Uterus (tissue), 4 donors: Measurements from ENCODE around the gene RIPOR3. TPM values are rescaled to one million over a fixed set of nuclear protein-coding genes. Genes with fewer than 3 reads are reported as not detected.

ENCODE experiments used
- DNase-seq, 2 donors: peaks; one replicate each; pipeline ENCODE4 v3.0.0-alpha.2; 2019 to 2020
- H3K27ac ChIP-seq, 2 donors: fragments of 200-600 bp; sonication (generic); 1 replicate in 1 of 2; 2 replicates in 1 of 2; pipeline ENCODE4 v1.5.1; 2016 to 2018
- H3K27me3 ChIP-seq, 2 donors: fragments of 200-600 bp; sonication (generic); one replicate each; pipeline ENCODE4 v1.5.1; 2018 to 2019; ENCODE audit warnings: control low read depth in 1 of 2
- H3K36me3 ChIP-seq, 2 donors: fragments of 200-600 bp; sonication (generic); one replicate each; pipeline ENCODE4 v1.5.1; 2019; ENCODE audit warnings: control low read depth in 1 of 2
- H3K4me1 ChIP-seq, 2 donors: fragments of 200-600 bp; sonication (generic); one replicate each; pipeline ENCODE4 v1.5.1; 2018 to 2019; ENCODE audit warnings: control low read depth in 1 of 2
- H3K4me3 ChIP-seq, 2 donors: fragments of 200-600 bp; sonication (generic); 1 replicate in 1 of 2; 2 replicates in 1 of 2; pipeline ENCODE4 v1.5.1; 2018 to 2019; ENCODE audit warnings: mild to moderate bottlenecking in 1 of 2
- H3K9me3 ChIP-seq, 2 donors: fragments of 200-600 bp; sonication (generic); one replicate each; pipeline ENCODE4 v1.5.1; 2019; ENCODE audit warnings: control low read depth in 1 of 2
- CTCF ChIP-seq, 4 experiments: fragments of 200-600 bp in 2 of 4; fragments of 450-650 bp in 2 of 4; sonication (generic) in 2 of 4; IDR thresholded peaks; one replicate each; pipeline ENCODE4 v1.5.1; 2016 to 2019; ENCODE audit warnings: antibody characterized with exemption in 4 of 4, mild to moderate bottlenecking in 2 of 4, moderate library complexity in 1 of 4
- POLR2A ChIP-seq, 2 donors: fragments of 450-650 bp; IDR thresholded peaks; one replicate each; pipeline ENCODE4 v1.6.1; 2016; ENCODE audit warnings: antibody characterized with exemption in 2 of 2, mild to moderate bottlenecking in 1 of 2, moderate library complexity in 1 of 2
- intact Hi-C: fragments of 100-400 bp; cut with DNase I; formaldehyde crosslinking; loops from one replicate; pipeline ENCODE4 v1.15.1; 2023; ENCODE audit warnings: low total_unique reads
- total RNA-seq, 4 donors: library from RNA; depleted of rRNA in 3 of 4; stranded (reverse); fragments of >200 nt in 3 of 4; gene quantifications; one replicate each; pipeline versions ENCODE4 v1.1.0 to v1.2.4, GENCODE V29; 2014 to 2023
- donor health status: DM: yes; HTN: yes; CAD: no.

RIPOR3 gene
- total RNA-seq, 4 donors from 2014 or later = 9.1 to 85.4 (median 17.8) TPM

- no peaks in the 10 kb centered on the region for H3K9me3 ChIP-seq
- TF ChIP-seq POLR2A (IDR thresholded peaks at IDR 0.05) (no peak), CTCF (IDR thresholded peaks at IDR 0.05) (no peak)
- no peaks in the 10 kb centered on the region for H3K27me3 ChIP-seq
- no peak overlapping the region for H3K4me3 ChIP-seq
- intact Hi-C loops = no loop called here
- DNase-seq = no peak
- no peaks in the 10 kb centered on the region for H3K4me1 ChIP-seq
- H3K36me3 ChIP-seq = no peaks in the 10 kb centered on the region
- H3K27ac ChIP-seq = no peak overlapping the region
Observed at GRCh38 chr20:50583442-50584150, 107.7 kb downstream of the RIPOR3 start.

- DNase-seq = no peak
- TF ChIP-seq CTCF (IDR thresholded peaks at IDR 0.05) = no peak
- no peak for TF ChIP-seq POLR2A (IDR thresholded peaks at IDR 0.05)
- Histone ChIP-seq H3K4me1 (no peaks in the 10 kb centered on the region), H3K36me3 (no peaks in the 10 kb centered on the region), H3K27me3 (no peaks in the 10 kb centered on the region), H3K27ac (no peak overlapping the region), H3K9me3 (no peaks in the 10 kb centered on the region), H3K4me3 (no peak overlapping the region)
- intact Hi-C loops = no loop called here
Observed at GRCh38 chr20:50582591-50583234, 108.6 kb downstream of the RIPOR3 start.

- peak overlapping the region; percentile 29 to 58 for H3K27ac ChIP-seq
- no peak overlapping the region for H3K4me3 ChIP-seq
- no peaks in the 10 kb centered on the region for H3K36me3 ChIP-seq
- H3K4me1 ChIP-seq = no peaks in the 10 kb centered on the region
- TF ChIP-seq POLR2A (IDR thresholded peaks at IDR 0.05) (no peak), CTCF (IDR thresholded peaks at IDR 0.05) (no peak)
- DNase-seq = no peak
- no peaks in the 10 kb centered on the region for H3K27me3 ChIP-seq
- H3K9me3 ChIP-seq = no peaks in the 10 kb centered on the region
- intact Hi-C loops = no loop called here
Observed at GRCh38 chr20:50582092-50582491, 109.2 kb downstream of the RIPOR3 start.

- intact Hi-C loops = no loop called here
- Histone ChIP-seq H3K36me3 (no peaks in the 10 kb centered on the region), H3K9me3 (no peaks in the 10 kb centered on the region), H3K27ac (peak overlapping the region; percentile 58 to 59), H3K4me1 (no peaks in the 10 kb centered on the region), H3K4me3 (no peak overlapping the region), H3K27me3 (no peaks in the 10 kb centered on the region)
- no peak for TF ChIP-seq POLR2A (IDR thresholded peaks at IDR 0.05)
- TF ChIP-seq CTCF (IDR thresholded peaks at IDR 0.05) = no peak
- DNase-seq = no peak
Observed at GRCh38 chr20:50580842-50581544, 110.3 kb downstream of the RIPOR3 start.
